ENCODE data around the gene TMEM238.
A peak's percentile ranks its signal among the peaks of the same experiment; 100 is the strongest.

TMEM238 gene

DNA sequence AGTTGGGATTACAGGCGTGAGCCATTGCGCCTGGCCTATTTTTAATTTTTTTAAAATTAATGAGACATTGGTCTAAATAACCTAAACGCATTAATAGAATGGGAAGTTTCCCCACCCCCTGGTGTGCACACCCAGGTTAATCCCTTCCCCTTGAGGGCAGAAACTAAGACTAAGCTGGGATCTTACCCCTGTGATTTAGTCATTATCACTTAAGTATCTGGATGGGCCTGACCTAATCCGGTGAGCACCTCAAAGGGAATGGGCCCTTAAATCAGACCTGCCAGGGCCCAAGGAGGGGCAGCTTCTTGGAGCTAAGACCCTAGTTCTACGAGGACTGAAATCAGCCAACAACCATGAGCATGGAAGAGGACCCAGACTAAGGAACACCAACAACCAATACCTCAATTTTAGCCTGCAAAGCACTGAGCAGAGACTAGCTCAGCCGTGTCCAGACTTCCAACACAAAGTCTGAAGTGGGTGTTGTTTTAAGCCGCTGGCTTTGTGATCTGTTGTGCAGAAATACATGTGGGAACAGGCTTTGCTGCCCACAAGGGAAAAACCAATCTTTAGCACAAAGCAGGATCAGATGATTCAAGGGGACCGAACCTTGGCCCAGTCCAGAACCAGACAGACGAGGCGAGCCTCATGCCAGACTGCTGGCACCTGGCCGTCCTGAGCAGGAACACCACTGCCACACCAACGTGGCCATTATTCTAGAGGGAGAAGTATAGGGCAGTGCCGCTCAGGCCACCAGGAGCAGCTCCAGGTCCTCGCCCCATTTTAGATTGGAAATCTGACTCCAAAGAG is 16.4 kb upstream of the TMEM238 start:
- no peak for DNase-seq

DNA sequence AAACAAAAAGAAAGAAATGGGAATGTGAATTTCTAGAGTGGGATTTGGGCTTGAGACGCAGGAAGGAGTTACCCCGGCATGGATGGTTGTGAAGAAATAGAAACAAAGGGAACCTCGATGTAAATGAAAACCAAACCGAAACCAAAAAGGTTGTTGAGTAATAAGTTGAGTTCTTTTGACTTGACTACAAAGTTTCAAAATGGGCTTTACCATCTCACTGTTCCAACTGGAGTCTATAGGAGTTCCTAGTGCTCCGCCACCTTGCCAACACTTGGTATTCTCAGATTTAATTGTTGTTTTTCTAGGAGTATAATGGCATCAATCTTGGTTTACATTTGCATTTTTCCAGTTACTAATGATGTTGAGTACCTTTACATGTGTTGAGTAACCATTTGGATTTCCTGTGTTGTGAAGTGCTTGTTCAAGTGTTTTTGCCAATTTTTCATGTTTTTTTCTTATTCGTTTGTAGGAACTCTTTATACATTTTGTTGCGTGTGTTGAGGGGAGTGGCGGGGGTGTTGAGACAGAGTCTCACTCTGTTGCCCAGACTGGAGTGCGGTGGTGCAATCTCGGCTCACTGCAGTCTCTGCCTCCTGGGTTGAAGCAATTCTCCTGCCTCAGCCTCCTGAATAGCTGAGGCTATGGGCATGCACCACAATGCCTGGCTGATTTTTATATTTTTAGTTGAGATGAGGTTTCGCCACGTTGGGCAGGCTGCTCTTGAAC is 14.3 kb upstream of the TMEM238 start:
- no peak for DNase-seq

DNA sequence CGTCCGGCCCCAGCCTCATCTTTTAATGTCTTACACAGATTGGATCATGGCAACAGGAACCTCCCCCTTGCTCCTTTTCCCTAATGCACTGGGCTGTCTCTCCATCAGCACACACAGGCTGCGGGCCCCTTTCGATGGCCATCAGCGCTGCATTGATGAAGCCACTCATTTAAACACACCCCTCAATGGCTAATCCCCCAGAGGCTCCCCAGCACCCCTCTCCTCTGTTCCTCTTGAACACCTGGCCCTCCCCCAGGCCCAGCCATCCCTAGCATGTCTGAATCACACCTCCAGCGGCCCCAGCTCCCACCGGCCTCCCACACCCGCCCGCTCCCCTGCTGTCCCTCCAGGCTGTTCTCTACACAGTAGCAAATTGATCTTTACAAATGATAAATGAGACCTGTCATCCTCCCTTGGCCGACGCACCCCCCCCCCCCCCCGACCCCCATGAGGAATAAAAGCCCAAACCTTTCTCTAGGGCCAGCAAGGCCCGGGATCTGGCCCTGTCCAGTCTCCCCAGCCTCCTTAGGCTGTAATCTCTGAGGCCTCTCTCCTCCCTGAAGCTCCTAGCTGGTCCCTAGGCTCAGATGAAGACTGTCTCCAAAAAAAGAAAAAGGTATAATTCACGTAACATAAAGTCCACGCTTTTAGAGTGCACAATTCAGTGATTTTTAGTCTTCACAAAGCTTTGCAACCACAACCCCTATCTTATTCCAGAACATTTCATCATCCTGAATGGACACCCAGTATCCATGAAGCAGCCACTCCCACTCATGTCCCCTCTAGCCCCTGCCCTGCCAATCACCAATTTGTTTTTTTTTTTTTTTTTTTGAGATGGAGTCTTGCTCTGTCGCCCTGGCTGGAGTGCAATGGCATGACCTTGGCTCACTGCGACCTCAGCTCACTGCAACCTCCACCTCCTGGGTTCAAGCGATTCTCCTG is 9.0 kb upstream of the TMEM238 start:
- DNase-seq: no peak

DNA sequence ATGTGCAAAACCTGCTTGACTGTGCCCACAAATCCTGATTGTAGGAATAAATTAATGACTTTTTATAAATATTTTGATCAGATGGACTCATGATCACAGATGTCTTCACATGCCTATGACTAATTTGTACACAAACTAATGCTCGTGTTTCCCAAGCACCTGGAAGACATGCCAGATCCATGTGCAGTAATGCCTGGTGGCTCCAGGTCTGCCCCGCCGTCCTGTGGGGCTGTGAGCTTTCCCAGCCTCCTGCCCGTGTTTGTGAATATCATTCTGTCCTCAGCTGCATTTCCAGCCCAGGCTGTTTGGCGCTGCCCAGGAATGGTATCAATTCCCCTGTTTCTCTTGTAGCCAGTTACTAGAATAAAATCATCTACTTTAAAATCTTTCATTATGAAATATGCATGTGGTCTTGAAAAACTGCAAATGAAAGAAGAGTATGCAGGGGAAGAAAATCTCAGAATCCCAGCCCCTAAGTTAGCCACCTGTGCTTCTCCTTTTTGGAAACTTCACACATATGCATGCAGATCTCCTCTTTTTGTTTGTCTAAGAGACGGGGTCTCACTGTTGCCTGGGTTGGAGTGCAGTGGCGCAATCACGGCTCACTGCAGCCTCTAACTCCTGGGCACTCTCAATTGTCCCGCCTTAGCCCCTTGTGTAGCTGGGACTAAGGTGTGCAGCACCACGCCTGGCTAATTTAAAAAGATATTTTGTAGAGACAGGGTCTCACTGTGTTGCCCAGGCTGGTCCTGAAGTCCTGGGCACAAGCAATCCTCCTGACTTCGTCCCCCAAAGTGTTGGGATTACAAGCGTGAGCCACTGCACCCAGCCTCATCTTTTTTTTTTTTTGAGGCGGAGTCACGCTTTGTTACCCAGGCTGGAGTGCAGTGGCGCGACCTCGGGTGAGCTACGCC is 7.9 kb upstream of the TMEM238 start:
- DNase-seq: no peak

DNA sequence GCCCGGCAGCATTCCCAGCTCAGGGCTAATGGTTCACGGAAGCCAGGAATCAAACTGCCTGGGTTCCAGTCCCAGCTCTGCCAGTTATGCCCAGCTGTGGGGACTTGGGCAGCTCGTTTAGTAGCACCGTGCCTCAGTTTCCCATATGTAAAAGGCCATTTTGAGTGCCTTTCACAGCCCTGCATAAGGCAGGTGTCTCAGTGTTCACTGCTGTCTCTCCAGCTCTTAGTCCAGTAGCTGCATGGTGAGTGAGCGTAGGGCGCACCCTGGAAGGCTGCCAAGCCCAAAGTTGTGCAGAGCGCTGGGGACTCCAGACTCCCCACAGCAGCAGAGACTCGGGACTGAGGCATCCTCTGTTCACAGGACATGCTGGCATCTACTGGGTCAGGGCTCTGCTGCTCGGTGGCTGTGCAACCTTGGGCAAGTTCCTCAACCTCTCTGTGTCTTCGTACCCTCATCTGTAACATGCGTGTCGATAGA is 7.1 kb upstream of the TMEM238 start:
- no peak for DNase-seq

DNA sequence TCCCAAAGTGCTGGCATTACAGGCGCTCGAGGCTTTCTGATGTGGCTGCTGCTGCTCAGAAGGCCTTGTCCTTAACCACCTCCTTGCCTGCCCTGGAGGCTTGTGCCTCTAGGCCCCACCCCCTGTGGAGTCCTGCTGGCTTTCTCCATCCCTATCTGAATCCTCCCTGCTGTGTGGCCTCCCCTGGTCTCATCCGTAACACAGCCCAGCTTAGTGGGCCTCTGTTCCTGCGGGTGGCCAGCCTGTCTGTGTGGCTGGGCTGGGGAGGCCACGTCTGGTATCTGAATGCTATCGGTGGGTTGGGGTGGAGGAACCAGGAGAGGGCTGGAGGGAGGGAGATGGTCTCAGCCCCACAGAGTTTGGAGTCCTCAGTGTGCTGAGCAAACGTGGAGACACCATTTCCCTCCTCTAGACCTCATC is 6.4 kb upstream of the TMEM238 start:
- no peak for DNase-seq

DNA sequence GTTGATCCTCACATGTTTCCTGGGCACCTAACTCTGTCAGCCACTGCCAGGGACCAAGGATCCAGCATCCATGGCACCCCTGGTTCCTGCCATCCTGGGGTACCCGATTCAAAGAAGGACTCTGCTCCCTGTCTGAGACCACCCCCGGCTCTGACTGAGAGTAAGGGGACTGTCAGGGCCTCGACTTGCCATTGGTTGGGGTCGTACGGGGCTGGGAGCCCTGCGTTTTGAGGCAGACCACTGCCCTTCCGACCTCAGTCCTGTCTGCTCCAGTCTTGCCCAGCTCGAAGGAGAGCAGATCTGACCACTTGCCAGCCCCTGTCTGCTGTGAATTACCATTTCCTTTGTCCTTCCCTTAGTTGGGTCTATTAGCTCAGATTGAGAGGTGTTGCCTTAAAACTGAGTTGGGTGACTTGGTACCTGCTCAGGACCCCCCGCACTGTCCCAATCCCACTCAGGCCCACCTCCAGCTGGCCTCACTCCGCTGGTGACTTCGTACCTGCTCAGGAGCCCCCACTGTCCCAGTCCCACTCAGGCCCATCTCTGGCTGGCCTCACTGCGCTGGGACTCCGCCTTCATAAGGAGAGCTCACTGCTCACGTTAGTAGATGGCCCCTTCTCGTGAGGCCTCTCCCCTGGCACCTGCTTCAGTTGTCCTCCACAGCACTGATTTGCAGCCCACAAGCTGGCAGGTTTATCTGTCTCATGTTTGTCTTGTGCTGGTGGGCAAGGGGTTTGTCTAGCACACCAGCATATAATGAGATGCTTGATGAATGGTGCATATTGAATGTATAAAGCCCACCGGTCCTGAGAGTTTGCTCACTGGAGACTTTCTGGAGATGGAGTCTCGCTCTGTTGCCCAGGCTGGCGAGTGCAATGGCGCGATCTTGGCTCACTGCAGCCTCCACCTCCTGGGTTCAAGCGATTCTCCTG is 5.6 kb upstream of the TMEM238 start:
- no peak for DNase-seq

DNA sequence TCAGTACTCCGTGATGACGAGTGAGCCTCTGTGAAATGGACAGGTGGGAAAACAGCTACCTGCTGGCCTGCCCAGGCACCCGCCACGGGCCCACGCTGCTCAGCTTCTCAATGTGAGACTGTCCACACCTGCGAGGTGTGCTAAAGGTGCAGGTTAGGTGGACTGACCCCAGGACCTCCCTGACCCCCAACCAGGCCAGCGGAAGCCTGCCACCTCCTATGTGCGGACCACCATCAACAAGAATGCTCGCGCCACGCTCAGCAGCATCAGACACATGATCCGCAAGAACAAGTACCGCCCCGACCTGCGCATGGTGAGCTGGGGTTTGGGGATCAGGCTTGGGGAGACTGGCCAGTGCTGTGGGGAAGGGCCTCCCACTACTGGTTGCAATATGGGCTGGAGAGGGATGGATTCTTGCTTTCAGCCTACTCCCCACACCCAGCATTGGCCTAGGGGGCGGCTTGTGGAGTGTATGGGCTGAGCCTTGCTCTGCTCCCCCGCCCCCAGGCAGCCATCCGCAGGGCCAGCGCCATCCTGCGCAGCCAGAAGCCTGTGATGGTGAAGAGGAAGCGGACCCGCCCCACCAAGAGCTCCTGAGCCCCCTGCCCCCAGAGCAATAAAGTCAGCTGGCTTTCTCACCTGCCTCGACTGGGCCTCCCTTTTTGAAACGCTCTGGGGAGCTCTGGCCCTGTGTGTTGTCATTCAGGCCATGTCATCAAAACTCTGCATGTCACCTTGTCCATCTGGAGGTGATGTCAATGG is 3.8 kb upstream of the TMEM238 start:
- no peak for DNase-seq

DNA sequence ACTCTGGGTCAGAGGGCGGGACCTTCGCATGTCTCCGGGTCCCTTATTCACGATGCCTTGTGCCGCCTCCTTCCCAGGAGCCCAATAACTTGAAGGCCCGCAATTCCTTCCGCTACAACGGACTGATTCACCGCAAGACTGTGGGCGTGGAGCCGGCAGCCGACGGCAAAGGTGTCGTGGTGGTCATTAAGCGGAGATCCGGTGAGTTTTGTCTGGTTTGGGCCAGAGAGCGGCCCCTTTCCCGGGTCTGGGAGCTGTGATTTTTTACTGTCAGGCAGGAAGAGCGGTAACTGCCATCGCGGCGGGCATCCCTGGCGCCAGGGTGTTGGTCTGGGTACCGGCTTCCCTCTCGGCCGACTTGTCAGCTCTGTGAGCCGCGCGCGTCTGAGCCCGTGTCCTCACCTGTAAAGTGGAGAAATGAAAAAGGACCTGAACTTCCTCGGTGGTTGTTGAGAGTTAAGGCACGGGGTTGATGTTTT is 2.4 kb upstream of the TMEM238 start:
- DNase-seq: no peak

DNA sequence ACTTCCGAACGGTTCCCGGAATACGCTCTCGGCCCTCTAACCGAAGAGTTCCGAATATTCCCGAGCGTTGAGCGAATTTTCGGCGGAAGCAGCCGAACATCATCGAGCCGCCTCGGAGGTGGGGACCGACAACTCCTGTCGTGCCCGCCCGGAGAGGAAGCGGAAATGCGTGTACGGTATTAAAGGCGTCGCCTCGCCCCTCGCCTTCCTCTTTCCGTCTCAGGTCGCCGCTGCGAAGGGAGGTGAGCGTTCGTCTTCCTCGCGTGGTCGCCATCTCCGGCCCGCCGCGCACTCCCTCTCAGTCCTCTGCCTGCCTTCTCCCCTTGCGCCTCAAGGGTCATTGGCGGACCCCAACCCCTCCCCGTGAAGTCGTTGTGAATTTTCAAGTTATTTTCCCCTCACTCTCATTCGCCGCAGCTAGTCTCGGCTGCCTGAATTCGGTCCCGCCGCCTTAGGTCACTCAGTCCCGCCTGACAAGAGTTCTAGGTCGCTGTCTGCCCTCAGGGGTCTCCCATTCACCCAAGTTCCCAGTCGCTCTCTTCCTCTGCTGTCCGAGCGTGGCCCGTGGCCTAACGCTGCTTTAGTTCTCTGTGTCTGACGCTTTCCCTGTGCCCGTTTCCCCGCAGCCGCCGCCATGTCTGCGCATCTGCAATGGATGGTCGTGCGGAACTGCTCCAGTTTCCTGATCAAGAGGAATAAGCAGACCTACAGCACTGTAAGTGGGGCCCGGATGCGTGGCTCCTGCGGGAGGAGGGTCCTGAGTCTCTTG is 1.8 kb upstream of the TMEM238 start, which contains the start of gene RPL28:
RPL28 (plus strand) TSS at position 209 of the 769 bp plus-strand sequence; CDS start at position 635, 426 bp downstream.
- peak; percentile 97 for DNase-seq

DNA sequence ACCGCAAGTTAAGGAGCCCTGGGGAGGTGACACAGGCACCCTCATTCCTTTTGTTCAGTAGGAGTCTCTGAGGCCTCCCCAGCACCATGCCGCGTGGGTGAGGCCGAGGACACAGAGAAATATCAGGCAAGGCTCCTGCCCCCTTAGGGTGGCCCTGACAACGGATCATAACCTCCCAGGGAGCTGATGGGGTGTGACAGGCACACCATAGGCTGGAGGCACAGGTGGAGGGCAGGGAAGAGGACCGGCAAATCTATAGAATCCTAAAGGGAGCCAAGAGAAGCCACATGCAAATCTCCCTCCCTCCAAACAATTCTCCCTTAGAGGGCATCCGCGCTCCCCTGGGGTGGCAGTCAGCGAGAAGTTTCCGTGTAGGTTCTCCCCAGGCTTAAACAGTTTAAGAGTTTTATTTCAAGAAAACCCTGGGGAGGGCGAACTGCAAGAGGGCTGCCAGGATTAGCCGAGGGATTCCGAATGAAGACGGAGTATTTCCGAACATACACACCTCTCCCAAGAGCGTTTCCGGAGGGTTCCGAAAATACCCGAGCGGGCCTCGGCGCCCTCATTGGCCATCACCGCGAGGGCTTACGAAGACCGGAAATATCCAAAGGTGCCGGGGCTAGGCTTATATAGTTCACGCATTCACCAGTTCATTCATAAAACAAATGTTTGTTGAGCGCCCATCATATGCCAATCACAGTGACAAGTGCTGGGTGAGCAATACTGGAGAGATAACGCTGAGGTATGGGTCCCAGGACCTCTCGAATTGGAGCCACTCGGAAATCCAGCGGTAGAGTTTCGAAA is 1.0 kb upstream of the TMEM238 start:
- DNase-seq: peak; percentile 92

DNA sequence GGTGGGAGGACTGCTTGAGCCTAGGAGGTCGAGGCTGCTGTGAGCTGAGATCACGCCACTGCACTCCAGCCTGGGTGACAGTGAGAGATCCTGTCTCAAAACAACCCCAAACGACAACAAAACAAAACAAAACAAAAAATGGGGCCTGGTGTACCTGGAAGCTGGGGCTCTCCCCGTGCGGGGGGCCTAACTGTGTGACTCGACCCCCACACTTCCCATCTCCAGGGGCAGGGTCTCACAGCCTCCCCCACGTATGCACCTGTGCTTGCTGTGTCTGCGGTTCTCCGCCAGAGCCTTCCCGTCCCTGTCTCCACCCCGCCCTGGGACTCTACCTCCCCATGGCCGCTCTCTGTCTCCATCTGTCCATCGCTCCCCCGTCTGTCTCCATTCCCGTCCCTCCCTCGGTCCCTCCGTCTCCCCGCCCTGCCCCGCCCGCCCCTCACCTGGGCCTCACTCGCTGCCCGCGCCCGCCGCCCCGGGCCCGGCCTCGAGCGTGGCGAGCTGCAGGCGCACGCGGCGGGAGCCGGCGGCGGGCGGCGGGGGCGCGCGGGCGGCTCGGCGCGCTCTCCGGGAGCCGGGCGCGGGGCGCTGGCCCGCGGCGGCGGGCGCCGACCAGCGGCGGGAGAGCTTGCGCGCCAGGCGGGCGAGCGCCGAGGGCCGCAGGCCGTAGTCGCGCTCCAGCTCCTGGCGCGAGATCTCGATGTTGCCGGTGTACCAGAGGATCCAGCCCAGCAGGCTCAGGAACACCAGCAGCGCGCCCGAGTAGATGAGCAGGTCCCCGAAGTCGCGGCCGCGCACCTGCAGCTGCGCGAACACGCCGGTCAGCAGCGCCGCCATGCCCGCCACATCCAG is 587 bp downstream of the TMEM238 start:
- DNase-seq: peak; percentile 27

DNA sequence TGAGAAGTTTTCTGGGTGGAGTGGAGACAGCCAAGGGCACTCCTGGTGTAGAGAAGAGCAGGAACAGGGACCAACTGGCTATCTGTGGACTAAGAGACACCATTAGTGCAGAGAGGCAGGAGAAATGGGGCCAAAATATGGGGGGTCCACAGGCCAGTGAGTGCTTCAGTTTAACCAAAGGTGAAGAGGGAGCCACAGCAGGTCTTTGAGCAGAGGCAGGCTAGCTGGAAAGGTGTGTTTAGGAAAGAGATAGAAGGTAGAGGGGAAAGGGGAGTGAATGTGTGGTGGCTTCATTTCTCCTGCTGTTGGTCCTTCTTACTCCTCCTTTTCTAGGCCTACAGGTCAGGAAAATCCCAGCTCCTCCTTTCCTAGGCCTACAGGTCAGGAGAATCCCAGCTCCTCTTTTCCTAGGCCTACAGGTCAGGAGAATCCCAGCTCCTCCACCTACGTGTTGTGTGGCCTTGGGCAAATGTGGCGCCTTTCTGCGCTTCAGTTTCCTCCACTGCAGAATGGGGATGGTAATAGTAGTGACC is 1.5 kb downstream of the TMEM238 start:
- DNase-seq: no peak

DNA sequence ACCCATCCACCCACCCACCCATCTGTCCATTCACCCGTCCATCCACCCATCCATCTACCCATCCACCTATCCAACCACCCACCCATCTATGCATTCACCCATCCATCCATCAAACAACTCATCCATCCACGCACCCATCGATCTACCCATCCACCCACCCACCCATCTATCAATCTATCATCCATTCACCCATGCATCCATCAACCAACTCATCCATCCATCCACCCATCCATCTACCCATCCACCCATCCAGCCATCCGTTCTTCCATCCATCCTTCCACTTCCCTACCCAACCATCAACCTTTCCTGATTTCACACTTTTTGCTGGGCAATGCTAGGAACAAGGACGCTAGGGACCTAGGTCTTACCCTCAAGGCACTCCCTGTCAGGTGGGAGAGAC is 2.1 kb downstream of the TMEM238 start:
- DNase-seq: no peak

DNA sequence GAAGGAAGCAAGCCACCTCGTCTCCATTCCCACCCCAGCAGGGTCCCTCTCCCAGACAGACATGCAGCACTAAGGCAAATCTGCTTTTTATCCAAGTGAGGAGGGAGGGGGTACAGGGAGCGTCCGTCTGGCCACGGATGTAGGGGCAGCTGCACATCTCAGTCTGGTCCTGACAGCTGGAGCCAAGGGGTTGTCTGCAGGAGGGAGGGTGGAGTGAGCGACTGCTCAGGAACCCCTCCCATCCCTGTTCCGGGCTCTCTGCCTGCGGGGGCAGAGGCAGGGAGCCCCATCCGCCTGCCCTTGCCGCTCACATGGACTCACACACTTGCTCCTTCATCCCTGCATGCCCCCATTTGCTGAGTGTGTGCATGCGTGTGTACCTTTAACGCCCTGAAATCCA is 4.9 kb downstream of the TMEM238 start:
- DNase-seq: no peak

DNA sequence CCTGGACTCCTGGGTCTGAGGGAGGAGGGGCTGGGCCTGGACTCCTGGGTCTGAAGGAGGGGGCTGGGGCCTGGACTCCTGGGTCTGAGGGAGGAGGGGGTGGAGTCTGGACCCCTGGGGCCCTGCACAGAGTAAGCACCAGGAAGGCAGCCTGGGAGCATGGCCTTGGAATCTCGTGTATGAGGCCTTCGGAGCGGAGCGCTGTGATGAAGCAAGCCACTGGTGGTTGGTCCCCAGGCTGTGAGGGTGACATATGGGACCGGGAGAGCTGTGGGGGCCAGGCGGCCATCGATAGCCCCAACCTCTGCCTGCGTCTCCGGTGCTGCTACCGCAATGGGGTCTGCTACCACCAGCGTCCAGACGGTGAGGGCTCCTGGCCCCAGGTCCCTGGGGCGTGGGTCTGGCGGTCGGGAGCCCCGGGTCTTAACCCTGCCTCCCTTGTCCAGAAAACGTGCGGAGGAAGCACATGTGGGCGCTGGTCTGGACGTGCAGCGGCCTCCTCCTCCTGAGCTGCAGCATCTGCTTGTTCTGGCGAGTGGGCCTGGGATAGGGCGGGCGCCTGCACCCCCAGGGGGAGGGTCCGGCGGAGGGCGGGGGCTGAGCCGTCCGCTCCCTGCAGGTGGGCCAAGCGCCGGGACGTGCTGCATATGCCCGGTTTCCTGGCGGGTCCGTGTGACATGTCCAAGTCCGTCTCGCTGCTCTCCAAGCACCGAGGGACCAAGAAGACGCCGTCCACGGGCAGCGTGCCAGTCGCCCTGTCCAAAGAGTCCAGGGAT is 6.5 kb downstream of the TMEM238 start:
- no peak for DNase-seq
